Stomach (tissue), 9 donors: ENCODE results near the gene SNAPIN. TPM values are rescaled to one million over a fixed set of nuclear protein-coding genes. Genes with fewer than 3 reads are reported as not detected.
"Not testable (repeated sequence)": the region's sequence is repeated elsewhere in the genome, so short reads cannot be mapped to it uniquely, and the experiment has no call there.

Experiments used
- DNase-seq, 2 donors: peaks; one replicate each; pipeline versions ENCODE4 v3.0.0 to v3.0.0-alpha.2; 2013 to 2019
- H3K27ac ChIP-seq, 5 donors: fragments of 200-600 bp in 4 of 5; sonication (generic) in 4 of 5; one replicate each; pipeline ENCODE4 v1.5.1; 2013 to 2019; ENCODE audit warnings: mild to moderate bottlenecking in 1 of 5, moderate library complexity in 1 of 5
- H3K27me3 ChIP-seq, 3 donors: fragments of 200-600 bp; sonication (generic); one replicate each; pipeline ENCODE4 v1.5.1; 2017 to 2019; ENCODE audit warnings: mixed run types in 1 of 3
- H3K36me3 ChIP-seq, 4 donors: fragments of 200-600 bp; sonication (generic); 1 replicate in 3 of 4; 2 replicates in 1 of 4; pipeline ENCODE4 v1.5.1; 2016 to 2019
- H3K4me1 ChIP-seq, 4 donors: fragments of 200-600 bp; sonication (generic); one replicate each; pipeline ENCODE4 v1.5.1; 2016 to 2019
- H3K4me3 ChIP-seq, 4 donors: fragments of 200-600 bp; sonication (generic) in 3 of 4; one replicate each; pipeline ENCODE4 v1.5.1; 2016 to 2019; ENCODE audit warnings: mild to moderate bottlenecking in 1 of 4
- H3K9me3 ChIP-seq, 4 donors: fragments of 200-600 bp; sonication (generic); one replicate each; pipeline ENCODE4 v1.5.1; 2016 to 2019
- EP300 ChIP-seq: sonication (generic); formaldehyde crosslinking; IDR thresholded peaks from one replicate; pipeline ENCODE4 v1.6.1; 2017; ENCODE audit warnings: antibody characterized with exemption
- POLR2A ChIP-seq, 4 donors: fragments of 450-650 bp; IDR thresholded peaks; one replicate each; pipeline ENCODE4 v1.6.1; 2016; ENCODE audit warnings: antibody characterized with exemption in 4 of 4, control low read depth in 2 of 4, mild to moderate bottlenecking in 1 of 4, moderate library complexity in 1 of 4
- POLR2AphosphoS5 ChIP-seq, 3 donors: sonication (generic); formaldehyde crosslinking; IDR thresholded peaks; one replicate each; pipeline ENCODE4 v1.6.1; 2016; ENCODE audit warnings: antibody characterized with exemption in 3 of 3
- WGBS, 5 donors: extraction: QIAGEN DNeasy Blood & Tissue Kit in 3 of 5; methylation state at CpG; one replicate each; pipeline versions ENCODE4 v1.1.5 to v1.1.7; 2013 to 2018; 5-methylcytosine and 5-hydroxymethylcytosine counted together
- intact Hi-C: fragments of 100-400 bp; cut with DNase I; formaldehyde crosslinking; loops from one replicate; pipeline ENCODE4 v1.15.1; 2023; ENCODE audit warnings: low total_unique reads
- polyA plus RNA-seq, 3 donors: library from polyadenylated mRNA; stranded (reverse); fragments of 200-250 nt; gene quantifications; one replicate each; pipeline ENCODE4 v1.2.3, GENCODE V29; 2013
- total RNA-seq, 5 donors: library from RNA; depleted of rRNA; stranded (reverse); fragments of >200 nt; gene quantifications; one replicate each; pipeline versions ENCODE4 v1.1.0 to v1.2.3, GENCODE V29; 2014 to 2016
- TF ChIP-seq, protein P1 (sequence below), 7 experiments: fragments of 450-650 bp in 4 of 7; fragments of 200-600 bp in 3 of 7; sonication (generic) in 3 of 7; IDR thresholded peaks; one replicate each; pipeline ENCODE4 v1.5.1; 2016 to 2019; ENCODE audit warnings: antibody characterized with exemption in 7 of 7, control low read depth in 2 of 7, mild to moderate bottlenecking in 1 of 7
- donor health status: healthy with polysubstance abuse.
- donor health status: Bipolar disorder and iron deficiency.
- donor health status: healthy.

The SNAPIN gene
- total and polyA plus RNA-seq, 8 donors = 14.9 to 82.9 (median 29.4) TPM

DNA sequence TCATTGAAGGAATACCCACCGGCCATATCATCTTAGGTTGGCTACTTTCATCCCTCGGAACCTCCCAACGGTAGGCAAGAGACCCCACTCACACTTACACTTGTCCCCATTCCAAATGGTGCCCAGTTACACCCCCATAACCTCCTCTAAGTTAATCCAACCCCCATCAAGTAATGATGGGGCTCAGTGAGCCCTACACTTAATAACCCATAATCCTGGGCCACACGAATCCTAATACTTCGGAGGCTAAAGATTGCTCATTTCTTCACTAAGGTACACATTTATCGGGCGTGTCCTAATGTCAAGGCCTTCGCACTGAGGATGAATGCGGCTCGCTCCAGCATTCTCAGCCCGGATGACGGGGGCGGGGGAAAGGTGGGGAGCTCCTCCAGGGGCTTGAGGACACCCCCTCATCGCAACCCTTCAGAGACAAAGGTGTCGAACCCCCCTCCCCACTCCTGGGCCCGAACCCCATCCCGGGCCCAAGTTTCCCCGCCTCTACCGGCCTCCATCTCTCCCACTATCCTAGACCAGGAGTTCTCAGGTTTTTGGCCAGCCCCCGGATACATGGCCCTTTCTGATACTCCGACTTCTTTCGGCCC is 11.9 kb downstream of the SNAPIN start:
- peak overlapping the region; percentile 79 to 92 (median 91) for H3K27ac ChIP-seq
- peaks cover 36 to 43% (median 41%) of the 10 kb centered on the region in 4 donors for H3K36me3 ChIP-seq
- peaks cover 21 to 33% (median 29%) of the 10 kb centered on the region in 4 donors for H3K4me1 ChIP-seq
- H3K9me3 ChIP-seq = no peaks in the 10 kb centered on the region
- TF ChIP-seq POLR2A (IDR thresholded peaks at IDR 0.05) = no peak
- no peak for TF ChIP-seq POLR2AphosphoS5 (IDR thresholded peaks at IDR 0.05)
- no peak for TF ChIP-seq EP300
- TF ChIP-seq, protein P1, sequence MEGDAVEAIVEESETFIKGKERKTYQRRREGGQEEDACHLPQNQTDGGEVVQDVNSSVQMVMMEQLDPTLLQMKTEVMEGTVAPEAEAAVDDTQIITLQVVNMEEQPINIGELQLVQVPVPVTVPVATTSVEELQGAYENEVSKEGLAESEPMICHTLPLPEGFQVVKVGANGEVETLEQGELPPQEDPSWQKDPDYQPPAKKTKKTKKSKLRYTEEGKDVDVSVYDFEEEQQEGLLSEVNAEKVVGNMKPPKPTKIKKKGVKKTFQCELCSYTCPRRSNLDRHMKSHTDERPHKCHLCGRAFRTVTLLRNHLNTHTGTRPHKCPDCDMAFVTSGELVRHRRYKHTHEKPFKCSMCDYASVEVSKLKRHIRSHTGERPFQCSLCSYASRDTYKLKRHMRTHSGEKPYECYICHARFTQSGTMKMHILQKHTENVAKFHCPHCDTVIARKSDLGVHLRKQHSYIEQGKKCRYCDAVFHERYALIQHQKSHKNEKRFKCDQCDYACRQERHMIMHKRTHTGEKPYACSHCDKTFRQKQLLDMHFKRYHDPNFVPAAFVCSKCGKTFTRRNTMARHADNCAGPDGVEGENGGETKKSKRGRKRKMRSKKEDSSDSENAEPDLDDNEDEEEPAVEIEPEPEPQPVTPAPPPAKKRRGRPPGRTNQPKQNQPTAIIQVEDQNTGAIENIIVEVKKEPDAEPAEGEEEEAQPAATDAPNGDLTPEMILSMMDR (IDR thresholded peaks at IDR 0.05) = no peak
- WGBS, 5 donors = 1 to 2% (median 1%) methylated on average over 21 to 22 of the region's 22 CpGs
- H3K4me3 ChIP-seq = peak overlapping the region; percentile 73 to 91 (median 82)
- no peak for DNase-seq
- intact Hi-C loops = no loop called here
- H3K27me3 ChIP-seq = no peaks in the 10 kb centered on the region

DNA sequence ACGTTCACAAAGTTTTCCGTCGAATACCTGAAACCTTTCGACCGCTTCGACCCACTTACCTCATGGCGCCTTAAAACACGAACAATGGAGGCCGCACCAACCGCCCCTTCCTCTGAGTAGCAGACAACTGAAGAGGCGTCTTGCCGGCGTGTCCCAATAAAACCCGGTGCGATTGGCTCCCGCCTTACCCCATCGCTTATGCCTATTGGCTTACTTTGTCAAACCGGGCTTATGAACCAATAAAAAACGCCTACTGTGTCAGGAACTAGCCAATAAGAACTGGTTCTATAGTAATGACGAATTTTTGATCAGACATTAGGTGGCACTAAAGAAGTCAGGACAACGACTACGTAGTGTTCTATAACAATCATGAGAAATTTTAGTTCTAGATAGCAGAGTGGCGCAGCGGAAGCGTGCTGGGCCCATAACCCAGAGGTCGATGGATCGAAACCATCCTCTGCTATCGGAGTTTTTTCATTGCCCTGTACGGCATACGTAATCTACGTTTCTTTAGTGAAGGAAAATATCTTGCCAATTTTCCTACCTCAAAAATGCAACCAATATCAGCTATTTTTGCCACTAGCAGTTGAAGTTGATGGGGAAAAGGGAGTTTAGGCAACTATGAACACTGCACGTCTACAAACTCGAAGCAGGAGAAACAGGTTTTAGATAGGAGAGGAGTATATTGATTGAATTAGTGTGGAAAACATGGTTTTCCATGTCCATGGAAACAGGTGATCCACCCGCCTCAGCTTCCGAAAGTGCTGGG is 12.5 kb downstream of the SNAPIN start, which contains the start of gene ILF2:
TSS of gene ILF2 (minus strand) at position 135 of the 769 bp plus-strand sequence. CDS start at position 64, 71 bp downstream.
- WGBS, 5 donors = 0 to 1% (median 0%) methylated on average over 35 of the region's 35 CpGs
- H3K27me3 ChIP-seq = no peaks in the 10 kb centered on the region
- no peak for TF ChIP-seq EP300
- TF ChIP-seq, protein P1 (IDR thresholded peaks at IDR 0.05) = peak in 1 of 7 experiments; percentile 13
- peak in 2 of 4 donors; percentile 73 to 85 for TF ChIP-seq POLR2A (IDR thresholded peaks at IDR 0.05)
- TF ChIP-seq POLR2AphosphoS5 (IDR thresholded peaks at IDR 0.05) = peak; percentile 81 to 94 (median 93)
- H3K36me3 ChIP-seq = peaks cover 29 to 36% (median 34%) of the 10 kb centered on the region in 4 donors
- intact Hi-C loops = no loop called here
- DNase-seq = peak; percentile 98 to 100
- H3K4me3 ChIP-seq = peak within 1 kb of the TSS; percentile 73 to 91 (median 82)
- H3K9me3 ChIP-seq = no peaks in the 10 kb centered on the region
- H3K4me1 ChIP-seq = peaks cover 21 to 33% (median 29%) of the 10 kb centered on the region in 4 donors
- H3K27ac ChIP-seq = peak within 1 kb of the TSS; percentile 90 to 92 (median 91)

DNA sequence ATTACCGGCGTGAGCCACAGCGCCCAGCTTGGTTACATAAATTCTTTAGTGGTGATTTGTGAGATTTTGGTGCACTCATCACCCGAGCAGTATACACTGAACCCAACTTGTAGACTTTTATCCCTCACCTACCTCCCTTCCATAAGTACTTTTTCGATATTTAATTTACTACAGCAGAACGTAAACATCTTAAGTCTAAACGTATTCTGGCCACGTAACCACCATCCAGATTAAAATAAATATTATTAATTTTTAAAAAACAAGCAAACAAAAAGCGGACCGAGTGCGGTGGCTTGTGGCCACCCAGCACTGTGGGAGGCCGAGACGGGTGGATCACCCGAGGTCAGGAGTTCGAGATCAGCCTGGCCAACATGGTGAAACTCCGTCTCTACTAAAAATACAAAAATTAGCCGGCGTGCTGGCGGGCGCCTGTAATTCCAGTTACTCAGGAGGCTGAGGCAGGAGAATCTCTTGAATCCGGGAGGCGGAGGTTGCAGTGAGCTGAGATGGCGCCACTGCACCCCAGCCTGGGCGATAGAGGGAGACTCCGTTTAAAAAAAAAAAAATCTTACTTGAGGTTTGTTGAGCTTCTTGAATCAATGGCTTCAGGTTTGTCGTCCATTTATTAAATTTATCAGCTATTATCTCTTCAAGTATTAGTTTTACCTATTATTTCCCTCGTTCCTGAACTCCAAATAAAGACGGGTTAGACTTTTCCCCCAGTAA is 13.3 kb downstream of the SNAPIN start:
- intact Hi-C loops, H3K27me3 ChIP-seq, H3K9me3 ChIP-seq, DNase-seq: not testable (repeated sequence)
- peak overlapping the region; percentile 73 to 91 (median 82) for H3K4me3 ChIP-seq
- H3K4me1 ChIP-seq = peaks cover 21 to 33% (median 29%) of the 10 kb centered on the region in 4 donors
- H3K27ac ChIP-seq = peak overlapping the region; percentile 86 to 92 (median 91)
- 6 to 10% (median 7%) methylated on average over 28 of the region's 28 CpGs for WGBS, 5 donors
- H3K36me3 ChIP-seq = peaks cover 21 to 29% (median 26%) of the 10 kb centered on the region in 4 donors

DNA sequence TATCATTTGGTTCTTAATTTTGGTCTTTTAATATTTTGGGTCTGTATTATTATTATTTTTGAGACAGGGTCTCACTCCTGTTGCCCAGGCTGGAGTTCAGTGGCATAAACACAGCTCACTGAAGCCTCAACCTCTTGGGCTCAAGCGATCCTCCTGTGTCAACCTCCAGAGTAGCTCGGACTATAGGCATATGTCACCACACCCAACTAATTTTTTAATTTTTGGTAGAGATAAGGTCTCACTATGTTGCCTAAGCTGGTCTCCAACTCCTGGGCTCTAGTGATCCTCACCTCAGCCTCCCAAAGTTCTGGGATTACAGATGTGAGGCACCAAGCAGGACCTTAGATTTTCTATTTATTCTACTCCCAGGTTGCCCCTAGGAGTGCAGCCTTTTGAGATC is 15.0 kb downstream of the SNAPIN start:
- TF ChIP-seq EP300 = no peak
- TF ChIP-seq, protein P1 (IDR thresholded peaks at IDR 0.05) = no peak
- no peak for TF ChIP-seq POLR2A (IDR thresholded peaks at IDR 0.05)
- no peak for TF ChIP-seq POLR2AphosphoS5 (IDR thresholded peaks at IDR 0.05)
- WGBS, 5 donors = 91 to 97% (median 93%) methylated on average over 2 of the region's 2 CpGs
- intact Hi-C loops = no loop called here

More for the DNA sequence above, 15.0 kb downstream of the SNAPIN start:
- DNase-seq = no peak
- Histone ChIP-seq H3K27me3 (peaks cover 0 to 10% (median 9%) of the 10 kb centered on the region in 3 donors), H3K4me3 (no peak overlapping the region), H3K36me3 (peaks cover 4 to 11% (median 9%) of the 10 kb centered on the region in 4 donors), H3K27ac (no peak overlapping the region), H3K9me3 (no peaks in the 10 kb centered on the region), H3K4me1 (peaks cover 30 to 39% (median 35%) of the 10 kb centered on the region in 4 donors)
